Chondrocyte (in vitro differentiated cells): ENCODE results near the gene KCND3. TPM values are rescaled to one million over a fixed set of nuclear protein-coding genes. Genes with fewer than 3 reads are reported as not detected.
A peak's percentile ranks its signal among the peaks of the same experiment; 100 is the strongest.

Experiments
- DNase-seq: peaks from one replicate; pipeline ENCODE4 v3.0.0; 2021; ENCODE audit warnings: mixed read lengths, low spot score
- H3K27ac Mint-ChIP-seq: one replicate; pipeline ENCODE4 v1.8.0; 2021; ENCODE audit warnings: mild to moderate bottlenecking, moderate library complexity, mixed read lengths; ENCODE audit not compliant: unreplicated experiment
- H3K27me3 Mint-ChIP-seq: 2 replicates; pipeline ENCODE4 v1.8.0; 2021; ENCODE audit warnings: low read depth, mixed read lengths
- H3K36me3 Mint-ChIP-seq: 2 replicates; pipeline ENCODE4 v1.8.0; 2021; ENCODE audit warnings: low read depth, mixed read lengths
- H3K4me1 Mint-ChIP-seq: 2 replicates; pipeline ENCODE4 v1.8.0; 2021; ENCODE audit warnings: low read depth, mild to moderate bottlenecking, mixed read lengths
- H3K4me3 Mint-ChIP-seq: one replicate; pipeline ENCODE4 v1.8.0; 2021; ENCODE audit warnings: mild to moderate bottlenecking, moderate library complexity, mixed read lengths; ENCODE audit not compliant: unreplicated experiment
- H3K9me3 Mint-ChIP-seq: 2 replicates; pipeline ENCODE4 v1.8.0; 2021; ENCODE audit warnings: low read depth, mixed read lengths
- total RNA-seq: library from RNA; stranded (reverse); gene quantifications from 3 replicates; pipeline ENCODE4 v1.2.1, GENCODE V29; 2021
- TF ChIP-seq, protein P1 (sequence below): fragments of 200-600 bp; sonication (generic); IDR thresholded peaks from 2 replicates; pipeline ENCODE4 v1.5.0; 2021; ENCODE audit warnings: antibody characterized with exemption, mild to moderate bottlenecking, moderate library complexity

Gene KCND3
- total RNA-seq, 1 donor from 2014 or later = 0.99 TPM

GRCh38 chr1:111792249-111792648, 197.2 kb downstream of the KCND3 start:
- H3K4me1 Mint-ChIP-seq = peaks cover 2% of the 10 kb centered on the region
- H3K9me3 Mint-ChIP-seq = no peaks in the 10 kb centered on the region
- no peak overlapping the region for H3K4me3 Mint-ChIP-seq
- TF ChIP-seq, protein P1, sequence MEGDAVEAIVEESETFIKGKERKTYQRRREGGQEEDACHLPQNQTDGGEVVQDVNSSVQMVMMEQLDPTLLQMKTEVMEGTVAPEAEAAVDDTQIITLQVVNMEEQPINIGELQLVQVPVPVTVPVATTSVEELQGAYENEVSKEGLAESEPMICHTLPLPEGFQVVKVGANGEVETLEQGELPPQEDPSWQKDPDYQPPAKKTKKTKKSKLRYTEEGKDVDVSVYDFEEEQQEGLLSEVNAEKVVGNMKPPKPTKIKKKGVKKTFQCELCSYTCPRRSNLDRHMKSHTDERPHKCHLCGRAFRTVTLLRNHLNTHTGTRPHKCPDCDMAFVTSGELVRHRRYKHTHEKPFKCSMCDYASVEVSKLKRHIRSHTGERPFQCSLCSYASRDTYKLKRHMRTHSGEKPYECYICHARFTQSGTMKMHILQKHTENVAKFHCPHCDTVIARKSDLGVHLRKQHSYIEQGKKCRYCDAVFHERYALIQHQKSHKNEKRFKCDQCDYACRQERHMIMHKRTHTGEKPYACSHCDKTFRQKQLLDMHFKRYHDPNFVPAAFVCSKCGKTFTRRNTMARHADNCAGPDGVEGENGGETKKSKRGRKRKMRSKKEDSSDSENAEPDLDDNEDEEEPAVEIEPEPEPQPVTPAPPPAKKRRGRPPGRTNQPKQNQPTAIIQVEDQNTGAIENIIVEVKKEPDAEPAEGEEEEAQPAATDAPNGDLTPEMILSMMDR = no peak
- H3K36me3 Mint-ChIP-seq = no peaks in the 10 kb centered on the region
- DNase-seq = no peak
- H3K27ac Mint-ChIP-seq = no peak overlapping the region
- H3K27me3 Mint-ChIP-seq = peaks cover 7% of the 10 kb centered on the region

DNA sequence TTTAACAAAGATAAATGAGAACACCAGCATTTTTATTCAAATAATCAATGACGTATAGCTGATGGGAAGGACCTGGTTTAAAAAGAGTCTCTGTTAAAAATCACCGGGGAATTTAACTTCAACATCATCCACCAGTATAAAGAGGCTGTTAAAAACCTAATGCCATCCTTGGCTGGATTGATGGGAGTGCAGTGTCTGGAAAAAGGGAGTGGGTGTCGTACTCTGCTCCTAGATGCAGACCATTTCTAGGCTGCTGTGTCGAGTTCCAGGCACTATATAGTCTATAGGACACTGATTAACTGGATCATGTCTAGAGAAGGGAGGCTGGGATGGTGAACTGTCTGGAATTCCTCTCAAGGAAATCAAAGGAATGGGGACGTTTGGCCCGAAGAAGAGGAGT, 197.7 kb downstream of the KCND3 start:
- Mint-ChIP-seq H3K27ac (no peak overlapping the region), H3K4me1 (peaks cover 2% of the 10 kb centered on the region), H3K36me3 (no peaks in the 10 kb centered on the region), H3K27me3 (peaks cover 7% of the 10 kb centered on the region), H3K4me3 (no peak overlapping the region), H3K9me3 (no peaks in the 10 kb centered on the region)
- DNase-seq = no peak
- TF ChIP-seq, protein P1 = no peak

DNA sequence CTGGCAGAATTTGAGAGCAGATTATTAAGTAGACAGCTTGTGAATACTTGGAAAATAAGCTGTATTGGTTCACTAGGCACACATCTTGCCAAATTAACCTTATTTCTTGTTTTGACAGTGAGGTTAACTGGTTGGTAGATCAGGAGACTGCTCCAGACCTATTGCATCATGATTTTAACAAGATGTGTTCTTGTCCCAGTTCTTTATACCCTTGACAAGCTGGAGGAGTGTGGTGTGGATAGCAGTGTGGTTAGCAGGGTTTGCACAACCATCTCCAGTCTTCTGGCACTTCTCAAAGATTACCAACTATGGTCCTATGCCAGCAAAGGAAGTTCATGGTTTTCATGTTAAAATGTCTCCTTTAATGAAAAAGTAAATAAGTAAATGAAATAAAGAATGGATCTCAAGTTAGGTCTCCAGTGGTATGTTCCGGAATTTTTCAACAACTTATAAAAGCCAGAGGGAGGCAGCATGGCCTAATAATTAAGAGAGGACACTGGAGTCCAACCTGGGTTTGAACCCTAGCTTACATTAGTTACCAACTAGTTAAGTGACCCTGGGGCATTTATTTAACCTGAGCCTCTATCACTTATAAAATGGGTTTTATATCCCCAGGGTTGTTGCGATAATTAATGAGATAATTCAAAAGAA, 199.7 kb downstream of the KCND3 start:
- no peak for DNase-seq
- Mint-ChIP-seq H3K4me1 (peaks cover 2% of the 10 kb centered on the region), H3K4me3 (no peak overlapping the region), H3K36me3 (no peaks in the 10 kb centered on the region), H3K27me3 (peaks cover 9% of the 10 kb centered on the region), H3K9me3 (no peaks in the 10 kb centered on the region), H3K27ac (no peak overlapping the region)
- TF ChIP-seq, protein P1 = peak; percentile 63

DNA sequence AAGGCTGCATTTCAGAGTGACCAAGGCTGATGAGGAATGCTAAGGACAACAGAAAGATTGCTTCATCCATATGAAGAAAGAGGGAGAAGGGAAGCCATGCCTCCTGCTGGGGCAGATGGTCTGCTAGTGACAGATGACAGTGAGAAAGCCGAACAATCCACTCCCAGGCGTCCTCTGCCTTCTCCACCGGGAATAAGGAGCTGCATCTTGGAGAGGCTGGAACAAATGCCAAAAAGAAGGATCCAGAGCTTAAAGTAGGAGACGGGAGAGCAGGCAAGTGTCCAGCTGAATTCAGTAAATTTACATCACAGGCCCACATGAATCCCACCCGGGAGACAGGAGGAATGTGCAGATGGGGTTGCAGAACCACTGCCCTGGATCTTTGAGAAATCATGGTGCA, 200.3 kb downstream of the KCND3 start:
- no peak for DNase-seq
- Mint-ChIP-seq H3K4me3 (no peak overlapping the region), H3K27me3 (peaks cover 9% of the 10 kb centered on the region)

DNA sequence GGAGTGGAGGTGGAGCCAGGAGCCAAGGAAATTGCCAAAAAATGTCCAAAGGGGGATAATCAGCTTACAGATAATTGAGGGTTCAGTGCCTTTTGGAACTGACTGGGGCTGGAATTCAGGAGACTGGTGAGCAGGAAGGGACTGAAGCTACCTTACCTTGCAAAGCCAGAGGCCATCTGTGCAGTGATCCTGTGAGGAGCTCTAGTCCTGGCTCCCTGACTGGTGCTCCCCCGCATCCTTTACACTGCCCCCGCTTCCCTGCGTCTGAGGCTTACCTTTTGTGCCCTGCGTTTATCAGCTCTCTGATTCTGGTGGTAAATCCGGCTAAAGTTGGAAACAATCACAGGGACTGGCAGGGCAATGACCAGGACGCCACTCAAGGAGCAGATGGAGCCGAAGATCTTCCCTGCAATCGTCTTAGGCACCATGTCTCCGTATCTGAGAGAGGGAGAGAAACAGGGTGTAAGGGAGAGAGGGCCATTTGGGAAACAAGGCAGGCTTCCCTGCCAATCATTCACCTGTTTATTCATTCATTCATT, 202.7 kb downstream of the KCND3 start:
- H3K27me3 Mint-ChIP-seq = peaks cover 4% of the 10 kb centered on the region
- no peak for DNase-seq
- H3K9me3 Mint-ChIP-seq = no peaks in the 10 kb centered on the region

More for the DNA sequence above, 200.3 kb downstream of the KCND3 start:
- Mint-ChIP-seq H3K4me1 (peaks cover 2% of the 10 kb centered on the region), H3K9me3 (no peaks in the 10 kb centered on the region), H3K36me3 (no peaks in the 10 kb centered on the region), H3K27ac (no peak overlapping the region)
- TF ChIP-seq, protein P1 = no peak

More for the DNA sequence above, 202.7 kb downstream of the KCND3 start:
- peaks cover 2% of the 10 kb centered on the region for H3K4me1 Mint-ChIP-seq
- H3K27ac Mint-ChIP-seq = no peak overlapping the region
- TF ChIP-seq, protein P1 = no peak
- H3K4me3 Mint-ChIP-seq = no peak overlapping the region
- no peaks in the 10 kb centered on the region for H3K36me3 Mint-ChIP-seq
